ENCODE measurements around the gene PLEKHO2.

Gene PLEKHO2

GRCh38 chr15:64915518-64916227 lies 74.0 kb downstream of the PLEKHO2 start:
- no peak for DNase-seq

GRCh38 chr15:64916365-64916764 lies 74.7 kb downstream of the PLEKHO2 start:
- DNase-seq = no peak

DNA sequence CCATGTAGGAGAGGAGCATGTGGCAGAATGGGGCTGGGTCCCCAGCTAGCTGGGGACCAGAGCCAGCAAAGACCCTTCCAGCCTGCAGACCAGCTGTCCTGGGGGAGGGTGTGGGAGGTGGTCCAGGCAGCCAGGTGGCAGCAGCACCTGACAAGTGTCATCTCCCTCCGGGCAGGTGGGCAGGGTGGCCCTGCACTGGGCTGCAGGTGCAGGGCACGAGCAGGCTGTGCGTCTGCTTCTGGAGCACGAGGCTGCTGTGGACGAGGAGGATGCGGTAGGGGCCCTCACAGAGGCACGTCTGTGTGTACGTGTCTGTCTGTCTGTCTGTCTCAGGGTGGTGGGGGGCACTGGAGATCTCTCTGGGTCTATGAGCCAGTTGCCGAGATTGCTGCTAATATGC lies 75.5 kb downstream of the PLEKHO2 start:
- DNase-seq = no peak

Measured in stimulated activated CD4-positive, alpha-beta T cell treated with anti-CD3 and anti-CD28 coated beads, Interleukin-2, amount 100 ng/mL, for 24 hours (primary cell).